22Rv1 (cell line): ENCODE data around the gene THTPA.

ENCODE experiments used
- CTCF ChIP-seq: fragments of 450-650 bp; IDR thresholded peaks from 2 replicates; pipeline ENCODE4 v1.5.1; 2017; ENCODE audit warnings: mild to moderate bottlenecking
- ZFX ChIP-seq: fragments of 450-650 bp; IDR thresholded peaks from 2 replicates; pipeline ENCODE4 v1.6.1; 2017; ENCODE audit warnings: antibody characterized with exemption, borderline replicate concordance

- TF ChIP-seq CTCF (no peak), ZFX (no peak)
Measured at GRCh38 chr14:23577710-23578392, 21.8 kb downstream of the THTPA start.
